ENCODE data around the gene LENG1.
"Not testable (repeated sequence)": the region's sequence is repeated elsewhere in the genome, so short reads cannot be mapped to it uniquely, and the experiment has no call there.

LENG1 gene

DNA sequence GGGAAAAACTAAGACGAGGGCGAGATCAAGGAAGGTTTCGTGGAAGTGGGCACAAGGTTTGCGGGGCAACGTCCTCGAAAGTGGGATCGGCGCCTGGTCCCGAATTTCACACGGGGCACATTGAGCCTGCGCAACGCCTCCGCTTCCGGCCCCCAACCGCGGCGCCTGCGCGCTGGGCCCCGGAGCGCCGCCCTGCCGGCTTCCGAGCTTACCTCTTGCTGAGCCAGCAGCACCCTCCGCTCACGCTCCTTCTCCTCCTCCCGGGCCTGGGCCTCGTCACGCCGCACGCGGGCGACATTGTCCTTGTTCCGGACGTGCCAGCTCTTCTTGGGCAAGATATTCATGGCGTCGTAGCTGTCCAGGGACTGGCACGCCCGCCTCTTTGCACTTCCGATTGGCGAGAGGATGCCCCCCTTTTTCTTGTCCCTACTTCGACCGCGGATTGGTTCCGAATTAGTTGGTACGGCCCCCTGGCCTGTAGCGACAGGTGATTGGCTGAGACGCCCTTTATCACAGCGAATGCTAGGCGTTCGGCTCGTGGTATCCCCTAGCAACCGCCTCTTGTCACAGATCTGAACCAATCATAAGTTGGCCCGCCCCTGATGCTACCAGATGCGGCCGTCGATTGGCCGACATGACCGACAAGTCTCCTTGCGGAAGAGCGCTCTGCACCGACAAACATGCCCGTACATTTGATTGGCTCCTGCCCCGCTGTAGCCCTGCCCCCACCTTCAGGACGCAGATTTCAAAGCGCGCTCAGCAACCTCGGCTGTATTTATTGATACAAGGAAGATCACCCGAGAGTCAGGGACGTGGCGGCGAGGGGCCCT lies at the start of gene LENG1:
Gene LENG1 (minus strand): TSS at position 370 of the 830 bp plus-strand sequence. CDS start 26 bp downstream, at position 344.
- peak; percentile 67 to 94 (median 94) for DNase-seq (ENCODE audit: low read depth in 2 of 3, low spot score in 2 of 3)

DNA sequence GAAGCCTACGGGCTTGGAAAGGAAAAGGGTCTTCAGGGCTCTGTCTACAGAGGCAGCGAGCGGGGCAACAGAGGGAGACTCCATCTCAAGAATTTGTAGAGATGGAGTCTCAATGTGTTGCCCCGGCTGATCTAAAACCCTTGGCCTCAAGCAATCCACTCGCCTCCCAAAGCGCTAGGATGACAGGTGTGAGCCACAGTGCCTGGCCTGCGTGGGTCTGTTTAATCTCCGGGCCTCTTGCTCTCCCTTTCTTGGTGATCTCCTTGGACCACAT lies 49.2 kb upstream of the LENG1 start:
- DNase-seq (ENCODE audit: low read depth in 2 of 3, low spot score in 2 of 3), result no peak

- peak in 2 of 3 experiments; percentile 43 to 54 for DNase-seq (ENCODE audit: low read depth in 2 of 3, low spot score in 2 of 3)
Observed at GRCh38 chr19:54207983-54208783, 48.7 kb upstream of the LENG1 start.

GRCh38 chr19:54207676-54207982 lies 48.1 kb upstream of the LENG1 start:
- no peak for DNase-seq (ENCODE audit: low read depth in 2 of 3, low spot score in 2 of 3)

DNA sequence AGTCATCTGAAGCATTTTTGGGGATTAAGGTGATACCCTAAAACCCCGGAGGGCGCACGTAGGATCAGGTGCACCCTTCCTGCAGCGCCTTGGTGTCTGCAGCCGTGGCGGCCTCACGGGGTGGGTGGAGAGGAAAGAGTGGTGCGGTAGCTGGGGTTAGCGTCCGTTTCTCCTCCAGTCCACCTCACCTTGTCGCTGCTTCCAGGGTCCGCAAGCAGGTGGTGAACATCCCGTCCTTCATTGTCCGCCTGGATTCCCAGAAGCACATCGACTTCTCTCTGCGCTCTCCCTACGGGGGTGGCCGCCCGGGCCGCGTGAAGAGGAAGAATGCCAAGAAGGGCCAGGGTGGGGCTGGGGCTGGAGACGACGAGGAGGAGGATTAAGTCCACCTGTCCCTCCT lies 47.7 kb upstream of the LENG1 start:
- DNase-seq (ENCODE audit: low read depth in 2 of 3, low spot score in 2 of 3), result not testable (repeated sequence)

DNA sequence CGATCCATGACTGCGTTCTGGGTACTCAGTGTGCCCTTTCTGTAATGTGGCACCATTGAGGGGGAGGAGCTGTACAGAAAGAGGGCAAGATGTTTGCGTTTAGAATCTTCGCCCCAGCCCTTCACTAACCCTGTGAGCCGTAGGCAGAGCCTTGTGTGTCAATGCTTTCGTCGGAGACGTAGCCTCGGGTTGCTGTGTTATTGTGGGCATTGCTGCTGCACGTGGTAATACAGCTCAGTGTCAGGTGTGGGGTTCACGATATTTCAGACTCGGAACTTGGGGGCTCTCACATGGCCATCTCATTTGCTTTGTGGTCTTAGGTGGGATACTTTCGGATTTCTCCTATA lies 47.3 kb upstream of the LENG1 start:
- no peak for DNase-seq (ENCODE audit: low read depth in 2 of 3, low spot score in 2 of 3)

DNA sequence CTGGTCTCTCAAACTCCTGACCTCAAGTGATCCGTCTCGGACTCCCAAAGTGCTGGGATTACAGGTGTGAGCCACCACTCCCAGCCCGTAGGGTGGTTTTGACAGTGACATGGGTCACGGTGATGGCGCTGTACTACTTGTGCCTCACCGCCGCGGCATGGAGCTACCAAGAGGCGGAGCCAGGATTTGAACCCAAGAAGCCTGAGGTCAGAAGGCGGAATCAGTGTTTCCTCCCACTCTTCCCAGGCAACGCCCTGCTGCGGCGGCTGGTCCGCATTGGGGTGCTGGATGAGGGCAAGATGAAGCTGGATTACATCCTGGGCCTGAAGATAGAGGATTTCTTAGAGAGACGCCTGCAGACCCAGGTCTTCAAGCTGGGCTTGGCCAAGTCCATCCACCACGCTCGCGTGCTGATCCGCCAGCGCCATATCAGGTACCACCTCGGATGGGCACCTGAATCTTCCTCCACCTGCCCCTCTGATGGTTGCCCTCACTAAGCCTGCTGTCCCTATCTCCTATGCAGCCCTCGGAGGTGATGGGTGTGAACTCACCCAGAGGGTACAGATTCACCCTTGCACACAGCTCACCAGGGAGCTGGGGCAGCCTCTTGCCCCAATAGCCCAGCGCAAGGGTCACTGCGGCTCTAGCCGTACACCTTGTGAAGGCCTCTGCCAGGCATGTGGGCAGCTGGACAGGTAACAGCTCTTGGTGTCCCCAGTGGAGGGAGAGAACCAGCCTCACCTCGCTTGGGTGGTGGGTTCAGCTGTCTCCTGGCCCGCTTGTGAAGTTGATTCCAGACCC lies 46.7 kb upstream of the LENG1 start:
- DNase-seq (ENCODE audit: low read depth in 2 of 3, low spot score in 2 of 3), result no peak

- peak in 1 of 3 experiments; percentile 10 for DNase-seq (ENCODE audit: low read depth in 2 of 3, low spot score in 2 of 3)
Observed at GRCh38 chr19:54204767-54205468, 45.4 kb upstream of the LENG1 start.

DNA sequence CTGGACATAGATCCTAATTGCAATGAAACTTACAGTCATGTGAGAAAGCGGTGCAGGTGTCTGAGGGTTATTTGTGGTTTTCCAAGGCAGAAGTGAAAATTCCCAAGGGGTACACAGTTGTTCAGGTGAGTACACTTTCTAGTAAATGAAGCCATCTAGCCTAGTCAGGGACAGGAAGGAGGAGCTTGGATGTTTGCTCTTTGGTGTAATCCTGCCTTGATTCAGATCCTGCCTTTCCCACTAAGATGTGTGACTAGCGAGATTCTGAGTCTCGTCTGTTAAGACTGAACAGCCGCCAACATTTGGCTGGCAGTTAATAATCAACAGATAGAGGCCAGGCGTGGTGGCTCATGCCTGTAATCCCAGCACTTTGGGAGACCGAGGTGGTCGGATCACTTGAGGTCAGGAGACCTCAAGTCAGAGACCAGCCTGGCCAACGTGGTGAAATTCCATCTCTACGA lies 43.7 kb upstream of the LENG1 start:
- DNase-seq (ENCODE audit: low read depth in 2 of 3, low spot score in 2 of 3), result no peak

DNA sequence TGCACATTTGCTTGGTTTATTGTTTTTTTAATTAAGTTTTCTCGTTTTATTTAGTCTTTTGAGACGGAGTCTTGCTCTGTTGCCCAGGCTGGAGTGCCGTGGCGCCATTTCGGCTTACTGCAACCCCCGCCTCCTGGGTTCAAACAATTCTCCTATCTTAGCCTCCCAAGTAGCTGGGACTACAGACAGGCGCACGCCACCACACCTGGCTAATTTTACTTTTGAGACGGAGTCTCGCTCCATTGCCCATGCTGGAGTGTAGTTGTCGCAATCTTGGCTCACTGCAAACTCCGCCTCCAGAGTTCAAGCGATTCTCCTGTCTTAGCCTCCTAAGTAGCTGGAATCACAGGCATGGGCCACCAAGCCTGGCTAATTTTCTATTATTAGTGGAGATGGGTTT lies 42.5 kb upstream of the LENG1 start:
- no peak for DNase-seq (ENCODE audit: low read depth in 2 of 3, low spot score in 2 of 3)

DNA sequence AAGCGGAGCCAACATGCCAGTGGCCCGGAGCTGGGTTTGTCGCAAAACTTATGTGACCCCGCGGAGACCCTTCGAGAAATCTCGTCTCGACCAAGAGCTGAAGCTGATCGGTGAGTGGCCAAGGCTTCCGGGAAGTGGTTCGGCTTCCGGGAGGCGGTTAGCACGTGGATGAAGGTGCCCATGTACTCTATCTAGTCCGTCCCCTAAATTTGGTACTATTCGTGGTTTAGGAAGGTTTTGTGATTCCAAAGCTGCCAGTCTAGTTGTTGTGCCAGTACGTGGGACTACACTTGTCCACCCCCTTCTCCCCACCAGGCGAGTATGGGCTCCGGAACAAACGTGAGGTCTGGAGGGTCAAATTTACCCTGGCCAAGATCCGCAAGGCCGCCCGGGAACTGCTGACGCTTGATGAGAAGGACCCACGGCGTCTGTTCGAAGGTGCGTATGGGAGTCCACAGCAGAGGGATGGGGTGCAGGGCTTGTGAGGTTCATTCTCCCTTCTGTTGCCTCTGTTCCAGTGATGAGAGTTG lies 41.7 kb upstream of the LENG1 start:
- DNase-seq (ENCODE audit: low read depth in 2 of 3, low spot score in 2 of 3), result no peak

DNA sequence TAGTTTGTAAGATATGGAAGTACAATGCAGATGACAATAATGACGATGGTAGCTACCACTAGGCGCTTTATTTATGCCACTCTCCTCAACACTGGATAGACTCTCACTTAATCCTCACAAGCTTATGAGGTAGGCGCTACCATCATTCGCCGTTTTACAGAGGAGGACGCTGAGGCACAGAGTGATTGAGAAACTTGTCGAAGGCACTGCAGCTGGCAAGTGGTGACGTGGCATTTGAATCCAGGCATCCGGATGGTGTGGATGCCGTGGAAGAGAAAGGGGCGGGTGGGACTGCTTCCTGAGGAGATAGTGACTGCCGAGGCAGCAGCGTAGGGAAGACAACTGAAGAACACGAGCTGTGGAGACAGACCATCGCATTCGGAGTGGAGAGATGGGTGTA lies 39.9 kb upstream of the LENG1 start:
- DNase-seq (ENCODE audit: low read depth in 2 of 3, low spot score in 2 of 3), result no peak

- DNase-seq (ENCODE audit: low read depth in 2 of 3, low spot score in 2 of 3), result no peak
Observed at GRCh38 chr19:54197121-54197520, 37.6 kb upstream of the LENG1 start.

- no peak for DNase-seq (ENCODE audit: low read depth in 2 of 3, low spot score in 2 of 3)
Observed at GRCh38 chr19:54196536-54196935, 37.0 kb upstream of the LENG1 start.

GRCh38 chr19:54194463-54194862 lies 34.9 kb upstream of the LENG1 start:
- DNase-seq (ENCODE audit: low read depth in 2 of 3, low spot score in 2 of 3), result not testable (repeated sequence)

DNA sequence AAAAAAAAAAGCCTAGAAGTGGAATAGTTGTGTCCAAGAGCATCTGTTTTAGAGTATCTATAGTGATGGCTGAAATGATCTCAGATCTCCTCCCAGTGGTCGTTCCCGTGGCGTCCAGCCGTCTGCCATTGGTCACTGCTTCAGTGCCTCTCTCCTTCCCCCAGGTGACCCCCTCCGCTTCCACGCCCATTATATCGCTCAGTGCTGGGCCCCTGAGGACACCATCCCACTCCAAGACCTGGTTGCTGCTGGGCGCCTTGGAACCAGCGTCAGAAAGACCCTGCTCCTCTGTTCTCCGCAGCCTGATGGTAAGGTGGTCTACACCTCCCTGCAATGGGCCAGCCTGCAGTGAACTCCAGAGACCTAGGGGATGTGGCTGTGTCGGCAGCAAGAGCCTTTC lies 33.5 kb upstream of the LENG1 start:
- no peak for DNase-seq (ENCODE audit: low read depth in 2 of 3, low spot score in 2 of 3)

DNA sequence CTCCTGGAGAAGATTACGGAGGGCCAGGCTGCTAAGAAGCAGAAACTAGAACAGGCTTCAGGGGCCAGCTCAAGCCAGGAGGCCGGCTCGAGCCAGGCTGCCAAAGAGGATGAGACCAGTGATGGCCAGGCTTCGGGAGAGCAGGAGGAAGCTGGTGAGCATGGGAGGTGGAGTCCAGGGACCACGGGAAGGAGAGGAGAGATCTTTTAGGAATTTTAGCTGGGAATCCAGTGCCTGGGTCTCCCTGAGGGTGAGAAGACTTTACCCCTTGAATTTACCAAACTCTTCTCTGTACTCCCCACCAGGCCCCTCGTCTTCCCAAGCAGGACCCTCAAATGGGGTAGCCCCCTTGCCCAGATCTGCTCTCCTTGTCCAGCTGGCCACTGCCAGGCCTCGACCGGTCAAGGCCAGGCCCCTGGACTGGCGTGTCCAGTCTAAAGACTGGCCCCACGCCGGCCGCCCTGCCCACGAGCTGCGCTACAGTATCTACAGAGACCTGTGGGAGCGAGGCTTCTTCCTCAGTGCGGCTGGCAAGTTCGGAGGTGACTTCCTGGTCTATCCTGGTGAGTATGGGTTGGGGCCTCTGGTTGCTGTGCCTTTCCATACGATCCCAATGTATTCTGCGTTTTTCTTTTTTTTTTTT lies 32.4 kb upstream of the LENG1 start:
- DNase-seq (ENCODE audit: low read depth in 2 of 3, low spot score in 2 of 3), result no peak

DNA sequence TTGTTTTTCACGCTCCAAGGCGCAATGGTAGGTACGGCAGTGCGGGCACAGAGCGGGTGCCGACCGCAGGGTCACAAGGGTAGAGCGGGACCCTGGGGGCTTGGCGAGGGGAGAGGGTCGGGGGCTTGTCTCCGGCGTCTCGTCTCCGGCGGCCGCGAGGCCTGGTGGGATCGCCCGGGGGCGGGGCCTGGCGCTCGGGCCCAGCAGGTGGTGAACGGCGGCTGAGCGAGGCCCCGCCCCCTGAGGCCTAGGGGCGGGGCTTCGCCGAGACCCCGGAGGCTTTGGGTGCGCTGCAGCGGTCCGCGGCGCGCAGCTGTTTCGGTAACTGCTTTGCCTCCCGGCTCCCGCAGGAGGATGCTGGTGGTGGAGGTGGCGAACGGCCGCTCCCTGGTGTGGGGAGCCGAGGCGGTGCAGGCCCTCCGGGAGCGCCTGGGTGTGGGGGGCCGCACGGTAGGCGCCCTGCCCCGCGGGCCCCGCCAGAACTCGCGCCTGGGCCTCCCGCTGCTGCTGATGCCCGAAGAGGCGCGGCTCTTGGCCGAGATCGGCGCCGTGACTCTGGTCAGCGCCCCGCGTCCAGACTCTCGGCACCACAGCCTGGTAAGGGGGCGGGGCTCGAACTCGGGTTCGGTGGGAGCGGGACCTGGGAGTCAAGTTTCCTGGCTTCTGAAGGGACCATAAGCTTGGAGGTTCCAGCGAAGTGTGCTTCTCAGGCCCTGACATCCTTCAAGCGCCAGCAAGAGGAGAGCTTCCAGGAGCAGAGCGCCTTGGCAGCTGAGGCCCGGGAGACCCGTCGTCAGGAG lies 31.7 kb upstream of the LENG1 start, which contains the start of gene TSEN34:
Gene TSEN34 (plus strand): TSS at position 298 of the 800 bp plus-strand sequence. CDS start 57 bp downstream, at position 355.
- peak in 2 of 3 experiments; percentile 81 to 82 for DNase-seq (ENCODE audit: low read depth in 2 of 3, low spot score in 2 of 3)

DNA sequence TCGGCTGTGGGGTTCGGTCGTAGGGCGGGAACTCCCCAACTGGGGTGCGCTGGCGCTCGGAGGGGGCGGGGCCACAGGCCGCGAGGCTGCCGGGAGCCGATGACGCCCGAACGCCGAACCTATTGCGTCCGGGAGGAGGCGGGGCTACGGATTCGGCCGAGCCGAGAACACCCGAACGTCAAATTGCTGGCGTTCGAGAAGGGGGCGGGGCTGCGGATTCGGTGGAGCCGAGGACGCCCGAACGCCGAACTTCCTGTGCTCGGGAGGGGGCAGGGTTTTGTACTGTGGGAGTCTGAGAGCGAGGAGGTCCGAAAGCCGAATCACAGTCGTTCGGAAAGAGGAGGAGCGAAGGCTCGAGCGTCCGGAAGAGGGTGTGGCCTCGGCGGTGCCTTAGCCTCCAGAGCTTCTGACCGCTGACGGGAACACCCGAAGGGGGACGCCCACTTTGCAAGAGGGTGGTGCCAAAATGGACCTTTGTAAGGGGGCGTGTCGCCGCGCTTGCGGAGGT lies 31.0 kb upstream of the LENG1 start:
- DNase-seq (ENCODE audit: low read depth in 2 of 3, low spot score in 2 of 3), result peak; percentile 96 to 99 (median 99)

Data from activated CD8-positive, alpha-beta memory T cell treated with anti-CD3 and anti-CD28 coated beads for 48 hours (primary cell).